ENCODE measurements around the gene CELF5. TPM values are rescaled to one million over a fixed set of nuclear protein-coding genes. Genes with fewer than 3 reads are reported as not detected.

CELF5 gene
- total and polyA plus RNA-seq, 9 of the 15 experiments (the other 6 are each of a cell fraction or from before 2014, with no cell fraction given) = 0.01 to 0.56 (median 0.22) TPM

- TF ChIP-seq ZBTB40 (IDR thresholded peaks at IDR 0.05) (no peak), ZBTB40 (CRISPR knock-in tag; IDR thresholded peaks at IDR 0.05) (no peak), ZNF780A (CRISPR knock-in tag; IDR thresholded peaks at IDR 0.05) (no peak), FOXA1 (IDR thresholded peaks at IDR 0.05; ENCODE audit: borderline replicate concordance) (no peak), ELF4 (CRISPR knock-in tag; IDR thresholded peaks at IDR 0.05) (no peak), GTF2B (IDR thresholded peaks at IDR 0.05; ENCODE audit: extremely low read depth, insufficient read length) (no peak), TARDBP (IDR thresholded peaks at IDR 0.05) (no peak), CBX8 (IDR thresholded peaks at IDR 0.05; ENCODE audit: borderline replicate concordance, extremely low read depth, low read depth, low read length, poor library complexity, severe bottlenecking) (no peak), GTF2A2 (tag; IDR thresholded peaks at IDR 0.05) (peak; percentile 67; the same call in 1 of the 2 replicates), ZNF197 (CRISPR knock-in tag; IDR thresholded peaks at IDR 0.05; ENCODE audit: low read depth) (no peak), ZBTB9 (CRISPR knock-in tag; IDR thresholded peaks at IDR 0.05) (0 out of 2 replicates have a peak, but pooled peaks have one; percentile 21), SMC3 (conservative IDR thresholded peaks at IDR 0.05; ENCODE audit: insufficient read depth, low read depth, low read length) (no peak)
These were observed 40.5 kb upstream of the CELF5 start (continued) for GRCh38 chr19:3183721-3184641.

Measured in K562 (cell line).